ENCODE results near the gene BORCS5.
"Not testable (repeated sequence)": the region's sequence is repeated elsewhere in the genome, so short reads cannot be mapped to it uniquely, and the experiment has no call there.

Gene BORCS5

GRCh38 chr12:12356896-12357718, at the start of gene BORCS5:
BORCS5 (plus strand) TSS chr12:12357078; CDS start chr12:12357452, 374 bp downstream.
- Histone ChIP-seq H3K36me3 (ENCODE audit: control insufficient read depth, insufficient read depth, low read length) (no peaks in the 10 kb centered on the region), H3K27me3 (ENCODE audit: control insufficient read depth, insufficient read depth, low read length) (no peaks in the 10 kb centered on the region), H3K4me1 (ENCODE audit: control insufficient read depth, insufficient read depth, low read length) (peaks cover 14% of the 10 kb centered on the region), H3K4me3 (ENCODE audit: low read length) (peak within 1 kb of the TSS; percentile 33), H3K9ac (ENCODE audit: low read length) (peak within 1 kb of the TSS; percentile 90), H3K9me3 (ENCODE audit: control insufficient read depth, low read length) (no peaks in the 10 kb centered on the region)

- not testable (repeated sequence) for H3K9me3 ChIP-seq (ENCODE audit: control insufficient read depth, low read length); H3K36me3 ChIP-seq (ENCODE audit: control insufficient read depth, insufficient read depth, low read length); H3K4me1 ChIP-seq (ENCODE audit: control insufficient read depth, insufficient read depth, low read length); H3K9ac ChIP-seq (ENCODE audit: low read length); H3K27me3 ChIP-seq (ENCODE audit: control insufficient read depth, insufficient read depth, low read length); H3K4me3 ChIP-seq (ENCODE audit: low read length)
These were observed 46.2 kb upstream of the BORCS5 start for GRCh38 chr12:12310695-12311094.

DNA sequence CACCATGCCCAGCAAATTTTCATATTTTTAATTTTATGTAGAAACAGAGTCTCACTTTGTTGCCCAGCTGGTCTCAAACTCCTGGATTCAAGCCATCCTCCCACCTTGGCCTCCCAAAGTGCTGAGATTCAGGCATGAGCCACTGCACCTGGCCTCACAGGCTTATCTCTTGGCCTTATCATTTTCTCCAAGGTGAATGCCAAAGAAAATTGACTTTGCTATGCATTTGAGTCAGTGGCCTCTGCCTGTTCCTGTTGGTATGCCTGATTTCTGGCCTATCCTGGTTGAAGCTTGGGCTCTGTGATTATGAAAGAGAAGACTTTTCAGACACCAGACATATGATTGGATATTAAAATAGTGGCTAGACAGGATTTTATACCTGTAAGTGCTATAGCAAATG, 41.0 kb upstream of the BORCS5 start:
- no peak overlapping the region for H3K9ac ChIP-seq (ENCODE audit: low read length)
- no peaks in the 10 kb centered on the region for H3K36me3 ChIP-seq (ENCODE audit: control insufficient read depth, insufficient read depth, low read length)
- H3K27me3 ChIP-seq (ENCODE audit: control insufficient read depth, insufficient read depth, low read length) = no peaks in the 10 kb centered on the region
- H3K4me3 ChIP-seq (ENCODE audit: low read length) = no peak overlapping the region
- peaks cover 14% of the 10 kb centered on the region for H3K4me1 ChIP-seq (ENCODE audit: control insufficient read depth, insufficient read depth, low read length)
- H3K9me3 ChIP-seq (ENCODE audit: control insufficient read depth, low read length) = no peaks in the 10 kb centered on the region

GRCh38 chr12:12319451-12320183, 37.3 kb upstream of the BORCS5 start:
- H3K4me3 ChIP-seq (ENCODE audit: low read length) = peak overlapping the region; percentile 22
- H3K27me3 ChIP-seq (ENCODE audit: control insufficient read depth, insufficient read depth, low read length) = no peaks in the 10 kb centered on the region
- H3K9ac ChIP-seq (ENCODE audit: low read length) = no peak overlapping the region
- H3K4me1 ChIP-seq (ENCODE audit: control insufficient read depth, insufficient read depth, low read length) = peaks cover 6% of the 10 kb centered on the region
- no peaks in the 10 kb centered on the region for H3K36me3 ChIP-seq (ENCODE audit: control insufficient read depth, insufficient read depth, low read length)
- H3K9me3 ChIP-seq (ENCODE audit: control insufficient read depth, low read length) = no peaks in the 10 kb centered on the region

DNA sequence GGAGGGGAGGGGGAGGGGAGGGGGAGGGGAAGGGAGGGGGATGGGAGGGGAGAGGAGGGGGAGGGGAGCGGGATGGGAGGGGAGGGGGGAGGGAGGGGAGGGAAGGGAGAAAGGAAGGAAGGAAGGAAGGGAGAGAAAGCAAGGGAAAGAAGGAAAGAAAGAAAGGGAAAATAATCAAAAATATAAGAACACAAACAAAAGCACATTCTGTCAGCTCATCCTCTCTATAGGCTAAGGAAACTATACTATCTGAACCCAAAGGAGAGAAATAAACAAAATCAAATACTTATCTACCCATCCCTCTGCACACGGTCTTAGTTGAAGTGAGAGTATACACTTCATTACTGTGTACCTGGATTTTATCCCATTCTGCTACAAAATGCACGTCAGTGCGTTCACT, 33.8 kb upstream of the BORCS5 start:
- Histone ChIP-seq H3K9ac (ENCODE audit: low read length) (no peak overlapping the region), H3K36me3 (ENCODE audit: control insufficient read depth, insufficient read depth, low read length) (no peaks in the 10 kb centered on the region), H3K4me1 (ENCODE audit: control insufficient read depth, insufficient read depth, low read length) (peaks cover 9% of the 10 kb centered on the region), H3K9me3 (ENCODE audit: control insufficient read depth, low read length) (no peaks in the 10 kb centered on the region), H3K4me3 (ENCODE audit: low read length) (no peak overlapping the region), H3K27me3 (ENCODE audit: control insufficient read depth, insufficient read depth, low read length) (no peaks in the 10 kb centered on the region)

DNA sequence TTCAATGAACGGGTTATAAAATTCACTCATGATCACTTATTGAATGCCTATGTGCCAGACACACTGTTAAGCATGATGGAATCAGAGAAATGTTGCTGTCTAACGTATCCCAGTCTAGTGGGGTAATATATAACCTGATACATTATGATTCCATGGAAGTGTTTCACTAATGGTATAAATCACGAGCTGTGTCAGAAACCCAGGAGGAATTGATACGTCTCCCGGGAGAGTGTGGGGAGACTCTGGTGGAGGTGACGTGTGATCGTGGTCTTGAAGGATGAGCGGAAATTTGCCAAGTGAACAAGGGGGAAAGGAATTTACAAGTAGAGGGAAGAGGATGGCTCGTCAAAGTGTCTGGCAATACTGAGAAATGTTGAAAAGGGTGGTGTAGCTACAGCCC, 33.3 kb upstream of the BORCS5 start:
- H3K36me3 ChIP-seq (ENCODE audit: control insufficient read depth, insufficient read depth, low read length) = no peaks in the 10 kb centered on the region
- H3K4me1 ChIP-seq (ENCODE audit: control insufficient read depth, insufficient read depth, low read length) = peaks cover 9% of the 10 kb centered on the region
- H3K4me3 ChIP-seq (ENCODE audit: low read length) = no peak overlapping the region
- no peaks in the 10 kb centered on the region for H3K9me3 ChIP-seq (ENCODE audit: control insufficient read depth, low read length)
- H3K27me3 ChIP-seq (ENCODE audit: control insufficient read depth, insufficient read depth, low read length) = no peaks in the 10 kb centered on the region
- H3K9ac ChIP-seq (ENCODE audit: low read length) = no peak overlapping the region

- Histone ChIP-seq H3K9me3 (ENCODE audit: control insufficient read depth, low read length) (no peaks in the 10 kb centered on the region), H3K27me3 (ENCODE audit: control insufficient read depth, insufficient read depth, low read length) (no peaks in the 10 kb centered on the region), H3K4me3 (ENCODE audit: low read length) (no peak overlapping the region), H3K36me3 (ENCODE audit: control insufficient read depth, insufficient read depth, low read length) (peaks cover 6% of the 10 kb centered on the region), H3K9ac (ENCODE audit: low read length) (no peak overlapping the region), H3K4me1 (ENCODE audit: control insufficient read depth, insufficient read depth, low read length) (peaks cover 19% of the 10 kb centered on the region)
These were observed 30.6 kb upstream of the BORCS5 start for GRCh38 chr12:12326262-12326661.

- Histone ChIP-seq H3K9me3 (ENCODE audit: control insufficient read depth, low read length) (no peaks in the 10 kb centered on the region), H3K36me3 (ENCODE audit: control insufficient read depth, insufficient read depth, low read length) (peaks cover 6% of the 10 kb centered on the region), H3K4me3 (ENCODE audit: low read length) (no peak overlapping the region), H3K4me1 (ENCODE audit: control insufficient read depth, insufficient read depth, low read length) (peaks cover 33% of the 10 kb centered on the region), H3K9ac (ENCODE audit: low read length) (peak overlapping the region; percentile 52), H3K27me3 (ENCODE audit: control insufficient read depth, insufficient read depth, low read length) (no peaks in the 10 kb centered on the region)
These were observed 29.1 kb upstream of the BORCS5 start for GRCh38 chr12:12327802-12328201.

DNA sequence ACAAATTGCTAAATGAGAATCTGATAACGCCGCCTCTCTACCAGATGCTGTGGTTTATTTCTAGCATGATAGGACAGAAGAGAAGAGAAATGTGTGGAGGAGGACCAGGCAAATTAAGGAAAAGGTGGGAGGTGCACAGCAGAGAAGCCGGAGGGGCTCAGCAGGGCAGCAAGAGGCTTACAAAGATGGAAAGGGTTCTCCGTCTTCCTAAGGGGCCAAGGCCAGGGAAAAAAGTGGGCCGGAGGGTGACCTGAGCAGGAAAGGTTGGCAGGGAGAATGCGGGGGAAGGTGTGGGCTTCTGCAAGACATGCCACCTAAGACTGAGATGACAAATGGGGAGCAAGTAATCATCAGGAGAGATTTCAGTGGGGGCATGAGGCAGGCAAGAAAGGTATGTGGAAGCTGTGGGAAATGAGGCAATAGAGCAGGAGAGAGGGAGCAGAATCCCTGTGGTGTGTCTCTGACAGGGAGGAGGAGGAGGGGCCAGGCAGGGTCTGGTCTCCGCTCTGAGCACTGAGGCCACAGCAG, 25.6 kb upstream of the BORCS5 start:
- Histone ChIP-seq H3K36me3 (ENCODE audit: control insufficient read depth, insufficient read depth, low read length) (peaks cover 6% of the 10 kb centered on the region), H3K4me1 (ENCODE audit: control insufficient read depth, insufficient read depth, low read length) (peaks cover 55% of the 10 kb centered on the region), H3K9me3 (ENCODE audit: control insufficient read depth, low read length) (no peaks in the 10 kb centered on the region), H3K27me3 (ENCODE audit: control insufficient read depth, insufficient read depth, low read length) (no peaks in the 10 kb centered on the region), H3K4me3 (ENCODE audit: low read length) (no peak overlapping the region), H3K9ac (ENCODE audit: low read length) (peak overlapping the region; percentile 32)

- H3K4me1 ChIP-seq (ENCODE audit: control insufficient read depth, insufficient read depth, low read length) = peaks cover 55% of the 10 kb centered on the region
- peak overlapping the region; percentile 32 for H3K9ac ChIP-seq (ENCODE audit: low read length)
- peaks cover 6% of the 10 kb centered on the region for H3K36me3 ChIP-seq (ENCODE audit: control insufficient read depth, insufficient read depth, low read length)
- no peaks in the 10 kb centered on the region for H3K27me3 ChIP-seq (ENCODE audit: control insufficient read depth, insufficient read depth, low read length)
- H3K4me3 ChIP-seq (ENCODE audit: low read length) = no peak overlapping the region
- H3K9me3 ChIP-seq (ENCODE audit: control insufficient read depth, low read length) = no peaks in the 10 kb centered on the region
These were observed 25.0 kb upstream of the BORCS5 start for GRCh38 chr12:12331896-12332295.

DNA sequence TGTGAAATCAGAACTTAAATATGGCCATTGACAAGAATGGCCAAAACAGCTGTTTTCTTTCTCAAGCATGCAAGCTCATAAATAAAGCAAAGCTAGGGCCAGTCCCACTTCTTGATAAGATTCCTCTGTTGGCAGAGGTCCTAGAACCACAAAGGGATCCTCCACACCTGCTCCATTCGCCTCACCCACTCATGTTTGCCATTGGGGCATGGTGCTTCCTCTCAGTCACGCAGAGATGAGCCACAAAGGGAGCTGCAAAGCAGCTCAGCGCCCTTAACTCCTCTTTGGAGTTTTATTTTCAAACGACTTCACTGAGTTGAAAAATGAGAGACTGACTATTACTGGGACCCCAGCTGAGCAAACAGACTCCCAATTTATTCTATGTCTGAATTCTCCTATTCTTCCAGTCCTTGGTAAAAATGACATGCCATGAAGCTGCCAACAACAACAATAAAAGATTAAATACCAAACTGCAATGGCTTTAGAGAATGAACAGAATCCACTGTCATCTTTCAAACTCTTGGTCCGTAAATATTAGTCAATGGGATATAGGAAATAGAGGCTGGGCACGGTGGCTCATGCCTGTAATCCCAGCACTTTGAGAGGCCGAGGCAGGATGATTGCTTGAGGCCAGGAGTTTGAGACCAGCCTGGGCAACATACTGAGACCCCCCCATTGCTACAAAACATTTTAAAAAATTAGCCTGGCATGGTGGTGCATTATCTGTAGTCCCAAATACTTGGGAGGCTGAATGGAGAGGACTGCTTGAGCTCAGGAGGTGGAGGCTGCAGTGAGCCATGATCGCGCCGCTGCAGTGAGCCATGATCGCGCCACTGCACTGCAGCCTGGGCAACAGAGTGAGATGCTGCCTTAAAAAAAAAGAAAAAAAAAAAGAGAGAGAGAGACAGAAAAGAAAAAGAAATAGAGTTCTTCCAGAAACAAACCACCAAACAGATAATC, 23.2 kb upstream of the BORCS5 start:
- Histone ChIP-seq H3K9me3 (ENCODE audit: control insufficient read depth, low read length) (no peaks in the 10 kb centered on the region), H3K9ac (ENCODE audit: low read length) (no peak overlapping the region), H3K27me3 (ENCODE audit: control insufficient read depth, insufficient read depth, low read length) (no peaks in the 10 kb centered on the region)

More for the DNA sequence above, 23.2 kb upstream of the BORCS5 start:
- peaks cover 6% of the 10 kb centered on the region for H3K36me3 ChIP-seq (ENCODE audit: control insufficient read depth, insufficient read depth, low read length)
- peaks cover 46% of the 10 kb centered on the region for H3K4me1 ChIP-seq (ENCODE audit: control insufficient read depth, insufficient read depth, low read length)
- peak overlapping the region; percentile 2 for H3K4me3 ChIP-seq (ENCODE audit: low read length)
